K562 treated with DMSO at 1 percent for 24 hours (cell line): ENCODE results near the gene ODAPH. TPM values are rescaled to one million over a fixed set of nuclear protein-coding genes. Genes with fewer than 3 reads are reported as not detected.

Experiments
- total RNA-seq: library from RNA; unstranded; fragments of 300-600 nt; gene quantifications from 2 replicates; pipeline ENCODE4 v1.2.3, GENCODE V29; 2022; ENCODE audit warnings: low read depth; ENCODE audit not compliant: insufficient read depth

Gene ODAPH, protein sequence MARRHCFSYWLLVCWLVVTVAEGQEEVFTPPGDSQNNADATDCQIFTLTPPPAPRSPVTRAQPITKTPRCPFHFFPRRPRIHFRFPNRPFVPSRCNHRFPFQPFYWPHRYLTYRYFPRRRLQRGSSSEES
- not detected in 2 replicates for total RNA-seq

DNA sequence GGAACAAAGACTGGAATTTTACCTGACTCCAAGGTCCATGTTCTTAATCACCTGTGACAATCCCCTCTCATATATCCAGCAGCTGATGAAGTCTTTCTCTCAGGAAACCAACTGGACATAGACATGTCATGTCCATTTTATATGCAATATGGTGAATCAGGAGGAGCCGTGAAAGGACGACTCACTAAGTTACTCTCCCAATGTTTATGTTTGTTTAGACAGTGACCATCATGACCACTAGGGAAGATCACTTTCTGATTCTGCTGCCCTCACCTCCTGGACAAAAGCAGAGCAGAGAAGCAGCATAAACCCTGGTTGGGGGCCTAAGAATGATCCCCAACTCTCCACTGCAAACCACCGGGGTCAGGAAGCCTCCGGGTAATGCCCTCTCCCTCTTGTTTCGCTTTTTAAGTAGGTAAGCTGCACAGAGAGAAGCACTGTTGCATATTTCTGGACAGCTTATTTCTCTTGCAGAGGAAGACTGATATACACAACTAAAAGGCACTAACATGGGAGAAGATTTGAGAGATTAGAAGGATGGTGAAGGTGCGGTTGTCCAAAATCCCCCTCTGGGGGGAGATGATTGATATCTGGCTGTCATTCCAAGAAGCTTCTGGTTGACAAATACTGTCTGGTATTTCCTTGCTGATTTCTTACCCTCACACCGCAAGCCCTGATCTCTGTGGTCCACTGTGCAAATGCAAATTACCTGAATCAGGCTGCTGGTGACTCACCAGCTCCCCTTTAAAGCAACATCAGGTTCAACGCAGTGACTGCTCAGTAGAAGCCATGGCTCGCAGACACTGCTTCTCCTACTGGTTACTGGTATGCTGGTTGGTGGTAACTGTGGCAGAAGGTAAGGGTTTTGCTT is at the start of gene ODAPH:
ODAPH (plus strand) TSS at position 773 of the 871 bp plus-strand sequence; CDS start at position 790, 17 bp downstream.

DNA sequence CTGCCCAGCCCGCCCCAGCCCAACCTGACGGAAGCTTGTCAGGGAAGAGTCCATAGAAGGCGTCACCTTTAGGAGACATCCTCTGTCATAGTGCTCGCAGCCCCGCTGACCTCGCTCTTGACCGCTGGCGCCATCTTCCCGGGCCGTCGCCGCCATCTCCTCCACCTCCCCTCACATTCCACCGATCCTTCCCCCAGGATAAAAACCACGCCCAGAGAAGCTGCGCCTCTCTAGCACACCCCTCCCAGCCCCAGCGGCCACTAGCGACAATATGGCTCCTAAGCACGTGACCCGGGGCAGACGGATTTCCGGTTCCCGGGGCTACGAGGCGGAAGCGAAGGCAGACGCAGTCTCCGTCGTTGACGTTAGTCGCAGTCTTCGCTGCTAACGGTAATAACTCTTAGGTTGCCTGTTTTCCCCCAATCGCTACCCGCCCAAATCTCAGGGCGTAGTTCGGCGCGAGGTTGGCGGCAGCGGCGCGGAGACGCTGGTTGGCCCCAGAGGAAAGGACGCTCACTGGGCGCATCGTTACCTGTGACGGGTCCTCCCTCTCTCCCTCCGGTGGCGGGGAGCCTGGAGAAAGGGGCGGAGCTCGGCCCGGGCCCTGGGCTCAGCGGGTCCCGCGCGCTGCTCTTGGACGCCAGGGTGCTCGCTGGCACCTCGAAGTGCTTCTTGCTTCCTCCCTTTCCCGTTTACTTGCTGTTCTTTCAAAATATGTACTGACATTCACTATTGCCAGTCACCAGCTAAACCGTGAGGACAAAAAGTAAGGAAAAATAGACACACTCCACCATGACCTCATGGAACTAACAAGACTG is 41.5 kb upstream of the ODAPH start, which contains the start of the genes RCHY1 and THAP6:
RCHY1 (minus strand) TSS at position 273 of the 818 bp plus-strand sequence; CDS start at position 156, 117 bp downstream.
THAP6 (plus strand) TSS at position 343 of the 818 bp plus-strand sequence. CDS start 980 bp downstream, outside the sequence.

Other genes with a start within 250 kb of the ODAPH start
- gene RCHY1, start 41.7 kb upstream of the ODAPH start, total RNA-seq: 48.9 and 53.4 TPM in 2 replicates
- 4.4 and 5.5 TPM in 2 replicates for gene THAP6, start 41.6 kb upstream of the ODAPH start, total RNA-seq
- gene CDKL2, start 74.5 kb downstream of the ODAPH start, total RNA-seq: not detected in 2 replicates
- gene G3BP2, start 117.3 kb downstream of the ODAPH start, total RNA-seq: 56.6 and 68.7 TPM in 2 replicates
- 43.4 and 54.1 TPM in 2 replicates for gene USO1, start 168.5 kb downstream of the ODAPH start, total RNA-seq